ENCODE measurements around the gene SIX2.

DNA sequence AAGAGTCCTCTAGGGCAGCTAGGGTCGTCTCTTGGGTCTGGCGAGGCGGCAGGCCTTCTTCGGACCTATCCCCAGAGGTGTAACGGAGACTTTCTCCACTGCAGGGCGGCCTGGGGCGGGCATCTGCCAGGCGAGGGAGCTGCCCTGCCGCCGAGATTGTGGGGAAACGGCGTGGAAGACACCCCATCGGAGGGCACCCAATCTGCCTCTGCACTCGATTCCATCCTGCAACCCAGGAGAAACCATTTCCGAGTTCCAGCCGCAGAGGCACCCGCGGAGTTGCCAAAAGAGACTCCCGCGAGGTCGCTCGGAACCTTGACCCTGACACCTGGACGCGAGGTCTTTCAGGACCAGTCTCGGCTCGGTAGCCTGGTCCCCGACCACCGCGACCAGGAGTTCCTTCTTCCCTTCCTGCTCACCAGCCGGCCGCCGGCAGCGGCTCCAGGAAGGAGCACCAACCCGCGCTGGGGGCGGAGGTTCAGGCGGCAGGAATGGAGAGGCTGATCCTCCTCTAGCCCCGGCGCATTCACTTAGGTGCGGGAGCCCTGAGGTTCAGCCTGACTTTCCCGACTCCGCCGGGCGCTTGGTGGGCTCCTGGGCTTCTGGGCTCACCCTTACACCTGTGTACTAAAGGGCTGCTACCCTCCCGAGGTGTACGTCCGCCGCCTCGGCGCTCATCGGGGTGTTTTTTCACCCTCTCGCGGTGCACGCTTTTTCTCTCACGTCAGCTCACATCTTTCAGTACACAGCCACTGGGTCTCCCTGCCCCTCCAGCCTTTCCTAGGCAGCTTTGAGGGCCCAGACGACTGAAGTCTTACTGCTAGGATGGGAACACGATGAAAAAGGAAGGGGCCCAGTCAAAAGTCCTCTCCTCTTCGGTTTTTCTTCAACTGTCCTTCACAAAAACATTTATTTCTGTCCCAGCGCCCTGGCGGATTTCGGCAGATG is 8.1 kb downstream of the SIX2 start:
- TF ChIP-seq, protein P1, sequence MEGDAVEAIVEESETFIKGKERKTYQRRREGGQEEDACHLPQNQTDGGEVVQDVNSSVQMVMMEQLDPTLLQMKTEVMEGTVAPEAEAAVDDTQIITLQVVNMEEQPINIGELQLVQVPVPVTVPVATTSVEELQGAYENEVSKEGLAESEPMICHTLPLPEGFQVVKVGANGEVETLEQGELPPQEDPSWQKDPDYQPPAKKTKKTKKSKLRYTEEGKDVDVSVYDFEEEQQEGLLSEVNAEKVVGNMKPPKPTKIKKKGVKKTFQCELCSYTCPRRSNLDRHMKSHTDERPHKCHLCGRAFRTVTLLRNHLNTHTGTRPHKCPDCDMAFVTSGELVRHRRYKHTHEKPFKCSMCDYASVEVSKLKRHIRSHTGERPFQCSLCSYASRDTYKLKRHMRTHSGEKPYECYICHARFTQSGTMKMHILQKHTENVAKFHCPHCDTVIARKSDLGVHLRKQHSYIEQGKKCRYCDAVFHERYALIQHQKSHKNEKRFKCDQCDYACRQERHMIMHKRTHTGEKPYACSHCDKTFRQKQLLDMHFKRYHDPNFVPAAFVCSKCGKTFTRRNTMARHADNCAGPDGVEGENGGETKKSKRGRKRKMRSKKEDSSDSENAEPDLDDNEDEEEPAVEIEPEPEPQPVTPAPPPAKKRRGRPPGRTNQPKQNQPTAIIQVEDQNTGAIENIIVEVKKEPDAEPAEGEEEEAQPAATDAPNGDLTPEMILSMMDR (conservative IDR thresholded peaks at IDR 0.05; ENCODE audit: low read depth in 2 of 2): no peak
- TF ChIP-seq EZH2 (IDR thresholded peaks at IDR 0.05; ENCODE audit: low read depth, unreplicated experiment) (peak; percentile 90), CREB1 (CRISPR knock-in tag; IDR thresholded peaks at IDR 0.05; ENCODE audit: low read depth) (no peak), JUNB (IDR thresholded peaks at IDR 0.05; ENCODE audit: unreplicated experiment) (no peak), POLR2AphosphoS5 (IDR thresholded peaks at IDR 0.05; ENCODE audit: low read depth) (no peak), STAT1 (IDR thresholded peaks at IDR 0.05; ENCODE audit: unreplicated experiment) (no peak), EZH2phosphoT487 (IDR thresholded peaks at IDR 0.05; ENCODE audit: unreplicated experiment) (peak; percentile 47), ZNF331 (CRISPR knock-in tag; IDR thresholded peaks at IDR 0.05; ENCODE audit: low read depth) (no peak), ZNF114 (CRISPR knock-in tag; IDR thresholded peaks at IDR 0.05) (no peak), NANOG (IDR thresholded peaks at IDR 0.05; ENCODE audit: borderline replicate concordance) (no peak)
- TF ChIP-seq, protein P2, sequence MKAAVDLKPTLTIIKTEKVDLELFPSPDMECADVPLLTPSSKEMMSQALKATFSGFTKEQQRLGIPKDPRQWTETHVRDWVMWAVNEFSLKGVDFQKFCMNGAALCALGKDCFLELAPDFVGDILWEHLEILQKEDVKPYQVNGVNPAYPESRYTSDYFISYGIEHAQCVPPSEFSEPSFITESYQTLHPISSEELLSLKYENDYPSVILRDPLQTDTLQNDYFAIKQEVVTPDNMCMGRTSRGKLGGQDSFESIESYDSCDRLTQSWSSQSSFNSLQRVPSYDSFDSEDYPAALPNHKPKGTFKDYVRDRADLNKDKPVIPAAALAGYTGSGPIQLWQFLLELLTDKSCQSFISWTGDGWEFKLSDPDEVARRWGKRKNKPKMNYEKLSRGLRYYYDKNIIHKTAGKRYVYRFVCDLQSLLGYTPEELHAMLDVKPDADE (IDR thresholded peaks at IDR 0.05): no peak
- TF ChIP-seq, protein P3, sequence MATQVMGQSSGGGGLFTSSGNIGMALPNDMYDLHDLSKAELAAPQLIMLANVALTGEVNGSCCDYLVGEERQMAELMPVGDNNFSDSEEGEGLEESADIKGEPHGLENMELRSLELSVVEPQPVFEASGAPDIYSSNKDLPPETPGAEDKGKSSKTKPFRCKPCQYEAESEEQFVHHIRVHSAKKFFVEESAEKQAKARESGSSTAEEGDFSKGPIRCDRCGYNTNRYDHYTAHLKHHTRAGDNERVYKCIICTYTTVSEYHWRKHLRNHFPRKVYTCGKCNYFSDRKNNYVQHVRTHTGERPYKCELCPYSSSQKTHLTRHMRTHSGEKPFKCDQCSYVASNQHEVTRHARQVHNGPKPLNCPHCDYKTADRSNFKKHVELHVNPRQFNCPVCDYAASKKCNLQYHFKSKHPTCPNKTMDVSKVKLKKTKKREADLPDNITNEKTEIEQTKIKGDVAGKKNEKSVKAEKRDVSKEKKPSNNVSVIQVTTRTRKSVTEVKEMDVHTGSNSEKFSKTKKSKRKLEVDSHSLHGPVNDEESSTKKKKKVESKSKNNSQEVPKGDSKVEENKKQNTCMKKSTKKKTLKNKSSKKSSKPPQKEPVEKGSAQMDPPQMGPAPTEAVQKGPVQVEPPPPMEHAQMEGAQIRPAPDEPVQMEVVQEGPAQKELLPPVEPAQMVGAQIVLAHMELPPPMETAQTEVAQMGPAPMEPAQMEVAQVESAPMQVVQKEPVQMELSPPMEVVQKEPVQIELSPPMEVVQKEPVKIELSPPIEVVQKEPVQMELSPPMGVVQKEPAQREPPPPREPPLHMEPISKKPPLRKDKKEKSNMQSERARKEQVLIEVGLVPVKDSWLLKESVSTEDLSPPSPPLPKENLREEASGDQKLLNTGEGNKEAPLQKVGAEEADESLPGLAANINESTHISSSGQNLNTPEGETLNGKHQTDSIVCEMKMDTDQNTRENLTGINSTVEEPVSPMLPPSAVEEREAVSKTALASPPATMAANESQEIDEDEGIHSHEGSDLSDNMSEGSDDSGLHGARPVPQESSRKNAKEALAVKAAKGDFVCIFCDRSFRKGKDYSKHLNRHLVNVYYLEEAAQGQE (IDR thresholded peaks at IDR 0.05; ENCODE audit: unreplicated experiment): no peak
- TF ChIP-seq, protein P4, sequence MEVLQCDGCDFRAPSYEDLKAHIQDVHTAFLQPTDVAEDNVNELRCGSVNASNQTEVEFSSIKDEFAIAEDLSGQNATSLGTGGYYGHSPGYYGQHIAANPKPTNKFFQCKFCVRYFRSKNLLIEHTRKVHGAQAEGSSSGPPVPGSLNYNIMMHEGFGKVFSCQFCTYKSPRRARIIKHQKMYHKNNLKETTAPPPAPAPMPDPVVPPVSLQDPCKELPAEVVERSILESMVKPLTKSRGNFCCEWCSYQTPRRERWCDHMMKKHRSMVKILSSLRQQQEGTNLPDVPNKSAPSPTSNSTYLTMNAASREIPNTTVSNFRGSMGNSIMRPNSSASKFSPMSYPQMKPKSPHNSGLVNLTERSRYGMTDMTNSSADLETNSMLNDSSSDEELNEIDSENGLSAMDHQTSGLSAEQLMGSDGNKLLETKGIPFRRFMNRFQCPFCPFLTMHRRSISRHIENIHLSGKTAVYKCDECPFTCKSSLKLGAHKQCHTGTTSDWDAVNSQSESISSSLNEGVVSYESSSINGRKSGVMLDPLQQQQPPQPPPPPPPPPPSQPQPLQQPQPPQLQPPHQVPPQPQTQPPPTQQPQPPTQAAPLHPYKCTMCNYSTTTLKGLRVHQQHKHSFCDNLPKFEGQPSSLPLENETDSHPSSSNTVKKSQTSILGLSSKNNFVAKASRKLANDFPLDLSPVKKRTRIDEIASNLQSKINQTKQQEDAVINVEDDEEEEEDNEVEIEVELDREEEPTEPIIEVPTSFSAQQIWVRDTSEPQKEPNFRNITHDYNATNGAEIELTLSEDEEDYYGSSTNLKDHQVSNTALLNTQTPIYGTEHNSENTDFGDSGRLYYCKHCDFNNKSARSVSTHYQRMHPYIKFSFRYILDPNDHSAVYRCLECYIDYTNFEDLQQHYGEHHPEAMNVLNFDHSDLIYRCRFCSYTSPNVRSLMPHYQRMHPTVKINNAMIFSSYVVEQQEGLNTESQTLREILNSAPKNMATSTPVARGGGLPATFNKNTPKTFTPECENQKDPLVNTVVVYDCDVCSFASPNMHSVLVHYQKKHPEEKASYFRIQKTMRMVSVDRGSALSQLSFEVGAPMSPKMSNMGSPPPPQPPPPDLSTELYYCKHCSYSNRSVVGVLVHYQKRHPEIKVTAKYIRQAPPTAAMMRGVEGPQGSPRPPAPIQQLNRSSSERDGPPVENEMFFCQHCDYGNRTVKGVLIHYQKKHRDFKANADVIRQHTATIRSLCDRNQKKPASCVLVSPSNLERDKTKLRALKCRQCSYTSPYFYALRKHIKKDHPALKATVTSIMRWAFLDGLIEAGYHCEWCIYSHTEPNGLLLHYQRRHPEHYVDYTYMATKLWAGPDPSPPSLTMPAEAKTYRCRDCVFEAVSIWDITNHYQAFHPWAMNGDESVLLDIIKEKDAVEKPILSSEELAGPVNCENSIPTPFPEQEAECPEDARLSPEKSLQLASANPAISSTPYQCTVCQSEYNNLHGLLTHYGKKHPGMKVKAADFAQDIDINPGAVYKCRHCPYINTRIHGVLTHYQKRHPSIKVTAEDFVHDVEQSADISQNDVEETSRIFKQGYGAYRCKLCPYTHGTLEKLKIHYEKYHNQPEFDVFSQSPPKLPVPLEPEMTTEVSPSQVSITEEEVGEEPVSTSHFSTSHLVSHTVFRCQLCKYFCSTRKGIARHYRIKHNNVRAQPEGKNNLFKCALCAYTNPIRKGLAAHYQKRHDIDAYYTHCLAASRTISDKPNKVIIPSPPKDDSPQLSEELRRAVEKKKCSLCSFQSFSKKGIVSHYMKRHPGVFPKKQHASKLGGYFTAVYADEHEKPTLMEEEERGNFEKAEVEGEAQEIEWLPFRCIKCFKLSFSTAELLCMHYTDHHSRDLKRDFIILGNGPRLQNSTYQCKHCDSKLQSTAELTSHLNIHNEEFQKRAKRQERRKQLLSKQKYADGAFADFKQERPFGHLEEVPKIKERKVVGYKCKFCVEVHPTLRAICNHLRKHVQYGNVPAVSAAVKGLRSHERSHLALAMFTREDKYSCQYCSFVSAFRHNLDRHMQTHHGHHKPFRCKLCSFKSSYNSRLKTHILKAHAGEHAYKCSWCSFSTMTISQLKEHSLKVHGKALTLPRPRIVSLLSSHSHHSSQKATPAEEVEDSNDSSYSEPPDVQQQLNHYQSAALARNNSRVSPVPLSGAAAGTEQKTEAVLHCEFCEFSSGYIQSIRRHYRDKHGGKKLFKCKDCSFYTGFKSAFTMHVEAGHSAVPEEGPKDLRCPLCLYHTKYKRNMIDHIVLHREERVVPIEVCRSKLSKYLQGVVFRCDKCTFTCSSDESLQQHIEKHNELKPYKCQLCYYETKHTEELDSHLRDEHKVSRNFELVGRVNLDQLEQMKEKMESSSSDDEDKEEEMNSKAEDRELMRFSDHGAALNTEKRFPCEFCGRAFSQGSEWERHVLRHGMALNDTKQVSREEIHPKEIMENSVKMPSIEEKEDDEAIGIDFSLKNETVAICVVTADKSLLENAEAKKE (CRISPR knock-in tag; IDR thresholded peaks at IDR 0.05): no peak
